H1 (cell line): ENCODE data around the gene GNAS. TPM values are rescaled to one million over a fixed set of nuclear protein-coding genes. Genes with fewer than 3 reads are reported as not detected.

Experiments
- CTCF ChIA-PET: fragments of 300-600 bp; sonication (Branson Sonifier 250); formaldehyde crosslinking; loops from one replicate; lab custom pipeline; 2021; ENCODE audit not compliant: partially characterized antibody; lab: Charles Lee
- POLR2A ChIA-PET: fragments of 300-600 bp; sonication (Branson Sonifier 250); formaldehyde crosslinking; loops from one replicate; lab custom pipeline; 2021; ENCODE audit warnings: inconsistent platforms; ENCODE audit not compliant: partially characterized antibody; lab: Charles Lee
- DNase-seq, 2 experiments: peaks; one replicate each; pipeline versions ENCODE4 v3.0.0 to v3.0.0-alpha.2; 2010 to 2022; ENCODE audit warnings: low spot score in 2 of 2, low read depth in 1 of 2, mixed read lengths in 1 of 2
- FAIRE-seq: peaks from 2 replicates; lab custom pipeline; 2011; peaks lifted over from hg19 to GRCh38; lab: Jason Lieb, UNC
- H2AFZ ChIP-seq: 2 replicates; pipeline ENCODE4 v1.8.1; 2012; ENCODE audit warnings: low read length, inconsistent platforms
- H2AK5ac ChIP-seq: 2 replicates; pipeline ENCODE4 v1.6.1; 2013; ENCODE audit warnings: low read depth, low read length
- H2BK120ac ChIP-seq: replicated peaks from 2 replicates; pipeline ENCODE3; 2013; ENCODE audit warnings: low read depth, low read length, inconsistent platforms
- H2BK12ac ChIP-seq: 2 replicates; pipeline ENCODE4 v1.6.1; 2013; ENCODE audit warnings: low read depth, low read length
- H2BK15ac ChIP-seq: 2 replicates; pipeline ENCODE4 v1.6.1; 2013; ENCODE audit warnings: low read length
- H2BK20ac ChIP-seq: 2 replicates; pipeline ENCODE4 v1.6.1; 2013; ENCODE audit warnings: low read length
- H2BK5ac ChIP-seq: 2 replicates; pipeline ENCODE4 v1.6.1; 2013; ENCODE audit warnings: low read depth, low read length
- H3K14ac ChIP-seq: 2 replicates; pipeline ENCODE4 v1.6.1; 2013; ENCODE audit warnings: inconsistent platforms; ENCODE audit not compliant: insufficient read length
- H3K18ac ChIP-seq: 2 replicates; pipeline ENCODE4 v1.6.1; 2013; ENCODE audit warnings: low read length; ENCODE audit errors: extremely low read depth
- H3K23ac ChIP-seq: 2 replicates; pipeline ENCODE4 v1.6.1; 2013; ENCODE audit warnings: inconsistent platforms; ENCODE audit not compliant: insufficient read length
- H3K23me2 ChIP-seq: 2 replicates; pipeline ENCODE4 v1.6.1; 2013; ENCODE audit warnings: low read depth, low read length
- H3K27ac ChIP-seq: 2 replicates; pipeline ENCODE4 v1.6.1; 2011; ENCODE audit warnings: low read depth, low read length, inconsistent platforms
- H3K27me3 ChIP-seq, 4 experiments: replicated peaks in 1 of 4; 1 replicate in 1 of 4; 2 replicates in 3 of 4; pipeline versions ENCODE4 v1.6.1 to v1.8.1; 2011 to 2013; ENCODE audit warnings: low read length in 3 of 4, mild to moderate bottlenecking in 3 of 4, inconsistent platforms in 2 of 4, mixed read lengths in 2 of 4, moderate library complexity in 1 of 4; ENCODE audit not compliant: control insufficient read depth in 3 of 4, insufficient read depth in 3 of 4; ENCODE audit errors: extremely low read depth in 1 of 4
- H3K36me3 ChIP-seq, 4 experiments: 2 replicates each; pipeline versions ENCODE4 v1.6.1 to v1.8.1; 2011 to 2013; ENCODE audit warnings: mild to moderate bottlenecking in 4 of 4, low read length in 3 of 4, moderate library complexity in 2 of 4, control low read depth in 1 of 4, inconsistent platforms in 1 of 4; ENCODE audit not compliant: insufficient read depth in 4 of 4, control insufficient read depth in 2 of 4
- H3K4ac ChIP-seq: replicated peaks from 2 replicates; pipeline ENCODE3; 2013; ENCODE audit warnings: low read length, low read depth, mixed read lengths, inconsistent platforms; ENCODE audit not compliant: insufficient read length
- H3K4me1 ChIP-seq, 4 experiments: replicated peaks in 1 of 4; 1 replicate in 1 of 4; 2 replicates in 3 of 4; pipeline versions ENCODE4 v1.6.1 to v1.8.1; 2011 to 2013; ENCODE audit warnings: low read length in 3 of 4, inconsistent platforms in 2 of 4, mixed read lengths in 1 of 4; ENCODE audit not compliant: insufficient read depth in 4 of 4, control insufficient read depth in 3 of 4
- H3K4me2 ChIP-seq, 2 experiments: 2 replicates each; pipeline versions ENCODE4 v1.6.1 to v1.8.1; 2011 to 2013; ENCODE audit warnings: low read depth in 2 of 2, low read length in 2 of 2, control low read depth in 1 of 2, inconsistent platforms in 1 of 2, mild to moderate bottlenecking in 1 of 2; ENCODE audit not compliant: insufficient read depth in 1 of 2
- H3K4me3 ChIP-seq, 4 experiments: fragments of 200-600, 300-600 bp in 1 of 4; sonication (generic), shearing (Covaris generic), sonication (Bioruptor Twin) in 1 of 4; 2 replicates each; pipeline versions ENCODE4 v1.5.1 to v1.8.1; 2011 to 2016; ENCODE audit warnings: low read length in 4 of 4, low read depth in 3 of 4, control low read depth in 2 of 4, inconsistent platforms in 2 of 4, mild to moderate bottlenecking in 2 of 4, mixed read lengths in 1 of 4, moderate library complexity in 1 of 4; ENCODE audit not compliant: insufficient read depth in 2 of 4; ENCODE audit errors: extremely low read depth in 1 of 4
- H3K56ac ChIP-seq: replicated peaks from 2 replicates; pipeline ENCODE3; 2013; ENCODE audit warnings: low read depth, mild to moderate bottlenecking, mixed read lengths, low read length, inconsistent platforms; ENCODE audit not compliant: insufficient read length
- H3K79me1 ChIP-seq: 2 replicates; pipeline ENCODE4 v1.6.1; 2013; ENCODE audit warnings: low read depth, low read length, control low read depth
- H3K79me2 ChIP-seq, 2 experiments: 2 replicates each; pipeline versions ENCODE4 v1.6.1 to v1.8.1; 2012 to 2013; ENCODE audit warnings: low read length in 2 of 2, mild to moderate bottlenecking in 2 of 2, inconsistent platforms in 1 of 2; ENCODE audit not compliant: insufficient read depth in 2 of 2, control insufficient read depth in 1 of 2
- H3K9ac ChIP-seq, 4 experiments: replicated peaks in 1 of 4; 1 replicate in 1 of 4; 2 replicates in 3 of 4; pipeline versions ENCODE4 v1.6.1 to v1.8.1; 2011 to 2013; ENCODE audit warnings: low read depth in 3 of 4, low read length in 3 of 4, control low read depth in 2 of 4, mild to moderate bottlenecking in 2 of 4, moderate library complexity in 2 of 4, inconsistent platforms in 1 of 4; ENCODE audit errors: extremely low read depth in 1 of 4
- H3K9me3 ChIP-seq, 2 experiments: 2 replicates each; pipeline versions ENCODE4 v1.6.1 to v1.8.1; 2012 to 2013; ENCODE audit warnings: mild to moderate bottlenecking in 2 of 2, moderate library complexity in 2 of 2, control low read depth in 1 of 2, inconsistent platforms in 1 of 2, low read depth in 1 of 2, low read length in 1 of 2, mixed read lengths in 1 of 2; ENCODE audit not compliant: insufficient read depth in 2 of 2
- H4K20me1 ChIP-seq, 2 experiments: replicated peaks in 1 of 2; 2 replicates each; pipeline versions ENCODE3 to v1.8.1; 2011 to 2013; ENCODE audit warnings: inconsistent platforms in 2 of 2, low read length in 2 of 2, mild to moderate bottlenecking in 1 of 2; ENCODE audit not compliant: insufficient read depth in 2 of 2, control insufficient read depth in 1 of 2
- H4K5ac ChIP-seq: 2 replicates; pipeline ENCODE4 v1.6.1; 2013; ENCODE audit warnings: low read length, low read depth, mixed read lengths, inconsistent platforms; ENCODE audit not compliant: insufficient read length
- H4K8ac ChIP-seq: 2 replicates; pipeline ENCODE4 v1.8.0; 2013; ENCODE audit warnings: mild to moderate bottlenecking, moderate library complexity, low read length, inconsistent platforms; ENCODE audit not compliant: insufficient read depth; ENCODE audit errors: extremely low read depth
- H4K91ac ChIP-seq: replicated peaks from 2 replicates; pipeline ENCODE3; 2013; ENCODE audit warnings: low read length, mixed read lengths, inconsistent platforms; ENCODE audit not compliant: insufficient read length
- ASH2L ChIP-seq: fragments of 200-600, 300-600 bp; sonication (generic); IDR thresholded peaks from one replicate; pipeline ENCODE4 v1.7.1; 2017; ENCODE audit warnings: low read length
- EZH2 ChIP-seq: fragments of 200-600 bp; sonication (generic); IDR thresholded peaks from 2 replicates; pipeline ENCODE4 v1.7.1; 2012; ENCODE audit warnings: low read depth, mild to moderate bottlenecking, moderate library complexity, low read length, inconsistent platforms; ENCODE audit not compliant: severe bottlenecking
- RBBP5 ChIP-seq: IDR thresholded peaks from 2 replicates; pipeline ENCODE4 v1.7.1; 2012; ENCODE audit warnings: low read depth, mild to moderate bottlenecking, inconsistent platforms, low read length, moderate library complexity, borderline replicate concordance
- SRF ChIP-seq: IDR thresholded peaks from 2 replicates; pipeline ENCODE4 v1.6.1; 2011; ENCODE audit warnings: mild to moderate bottlenecking, low read depth, low read length, moderate library complexity
- TBP ChIP-seq: IDR thresholded peaks from 2 replicates; pipeline ENCODE4 v1.6.1; 2011; ENCODE audit warnings: low read depth, low read length, improper control_type of control experiment
- WGBS, 2 experiments: shearing (Covaris generic) in 1 of 2; methylation state at CpG; one replicate each; pipeline versions ENCODE4 v1.1.6 to v1.1.7; 2013 to 2015; ENCODE audit warnings: low lambda C conversion rate in 2 of 2, mixed read lengths in 2 of 2, inconsistent platforms in 1 of 2, low coverage in 1 of 2, missing lambda C conversion rate in 1 of 2; ENCODE audit not compliant: insufficient replicate concordance in 2 of 2, insufficient coverage in 1 of 2, insufficient read length in 1 of 2; ENCODE audit errors: extremely low coverage in 1 of 2, missing lambda C conversion rate in 1 of 2; 5-methylcytosine and 5-hydroxymethylcytosine counted together
- polyA plus RNA-seq, 7 experiments: library from polyadenylated mRNA; depleted of rRNA in 3 of 7; stranded (reverse) in 5 of 7; unstranded in 2 of 7; fragments of >200 nt in 5 of 7; fragments of 200-250 nt in 2 of 7; gene quantifications; 1 replicate in 5 of 7; 2 replicates in 1 of 7; 4 replicates in 1 of 7; pipeline versions ENCODE4 v1.2.1 to v1.2.3, GENCODE V29; 2011 to 2013; ENCODE audit warnings: missing spikeins in 2 of 7, mixed read lengths in 2 of 7
- total RNA-seq: library from RNA; stranded (reverse); fragmentation: NEBNext Ultra II Directional; extraction: Animal tissue kit (Norgen Biotek cat#: 25700); gene quantifications from 2 replicates; pipeline ENCODE4 v1.2.1, GENCODE V29; 2021
- TF ChIP-seq, protein P1 (sequence below): IDR thresholded peaks from 2 replicates; pipeline ENCODE4 v1.6.1; 2012; ENCODE audit warnings: inconsistent platforms

Gene GNAS
- total and polyA plus RNA-seq, 2 of the 8 experiments (the other 6 are each of a cell fraction or from before 2014, with no cell fraction given): 989 to 1,613 TPM

DNA sequence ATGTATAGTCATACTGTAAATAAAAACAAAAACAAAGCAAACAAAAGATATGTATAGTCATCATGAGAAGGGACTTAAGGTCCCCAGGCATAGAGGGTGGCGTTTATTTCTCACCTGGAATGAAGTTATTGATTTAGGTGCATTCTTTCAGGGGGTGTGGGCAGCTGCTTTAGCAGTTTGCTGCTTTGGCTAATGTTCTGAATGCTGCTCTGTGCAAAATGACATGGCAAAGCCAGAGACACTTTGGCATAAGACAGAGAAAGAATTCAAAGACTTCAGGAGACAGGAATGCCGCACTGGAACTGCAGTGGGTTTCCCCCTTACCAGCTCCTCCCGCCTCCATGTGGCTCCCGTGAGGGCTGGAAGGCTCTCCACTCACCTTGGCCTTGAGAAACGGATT lies 92.1 kb downstream of the GNAS start:
- Histone ChIP-seq H2AK5ac (no peak overlapping the region), H3K4me3 (no peak overlapping the region), H3K79me1 (no peaks in the 10 kb centered on the region), H2BK120ac (no peak overlapping the region), H3K27ac (no peak overlapping the region), H3K4ac (no peak overlapping the region), H4K5ac (no peak overlapping the region), H3K36me3 (no peaks in the 10 kb centered on the region; a peak in 1 of 8 replicates), H4K91ac (no peak overlapping the region), H3K14ac (no peak overlapping the region), H3K56ac (no peak overlapping the region), H3K79me2 (no peaks in the 10 kb centered on the region), H4K8ac (no peak overlapping the region), H3K4me1 (no peaks in the 10 kb centered on the region), H3K9ac (no peak overlapping the region), H2BK15ac (no peak overlapping the region), H4K20me1 (no peaks in the 10 kb centered on the region), H3K27me3 (no peaks in the 10 kb centered on the region; a peak in 1 of 7 replicates), H3K4me2 (no peak overlapping the region), H3K23ac (no peak overlapping the region), H3K23me2 (no peaks in the 10 kb centered on the region), H3K18ac (no peak overlapping the region), H2AFZ (no peak overlapping the region), H2BK20ac (no peak overlapping the region), H2BK5ac (no peak overlapping the region), H3K9me3 (no peaks in the 10 kb centered on the region), H2BK12ac (no peak overlapping the region)
- TF ChIP-seq SRF (no peak), TBP (no peak), RBBP5 (no peak), EZH2 (no peak), ASH2L (no peak)
- TF ChIP-seq, protein P1, sequence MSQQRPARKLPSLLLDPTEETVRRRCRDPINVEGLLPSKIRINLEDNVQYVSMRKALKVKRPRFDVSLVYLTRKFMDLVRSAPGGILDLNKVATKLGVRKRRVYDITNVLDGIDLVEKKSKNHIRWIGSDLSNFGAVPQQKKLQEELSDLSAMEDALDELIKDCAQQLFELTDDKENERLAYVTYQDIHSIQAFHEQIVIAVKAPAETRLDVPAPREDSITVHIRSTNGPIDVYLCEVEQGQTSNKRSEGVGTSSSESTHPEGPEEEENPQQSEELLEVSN: no peak
- POLR2A ChIA-PET: no interaction called here
- FAIRE-seq (no peak), DNase-seq (no peak)
- 97% methylated on average over 5 of the region's 5 CpGs; no CpG with 5 or more reads in 1 of the 2 experiments for WGBS, 2 experiments
- CTCF ChIA-PET: interaction anchor here (0.6 kb wide), 1 partner anchor 119 kb away, joined by 3 read pairs; no protein-coding TSS in a partner anchor
